Measurements from ENCODE around the gene FZD8. TPM values are rescaled to one million over a fixed set of nuclear protein-coding genes. Genes with fewer than 3 reads are reported as not detected.

FZD8 gene
- polyA plus RNA-seq, 1 experiment: 0.18 TPM

GRCh38 chr10:35684586-35684985 lies 42.5 kb upstream of the FZD8 start:
- TF ChIP-seq CTCF (IDR thresholded peaks at IDR 0.05; ENCODE audit: insufficient read depth, low read depth, low read length): no peak
- ChIA-PET POLR2A (no interaction called here), CTCF (no interaction called here)
- H3K4me3 ChIP-seq (ENCODE audit: low read depth, low read length): no peak overlapping the region
- H3K27me3 ChIP-seq (ENCODE audit: control insufficient read depth, insufficient read depth, low read length): peaks cover 2% of the 10 kb centered on the region; the same call in 1 of the 2 replicates
- H3K36me3 ChIP-seq (ENCODE audit: control insufficient read depth, insufficient read depth, low read length): no peaks in the 10 kb centered on the region
- no peak for DNase-seq (ENCODE audit: low read depth)

GRCh38 chr10:35675846-35676245 lies 33.8 kb upstream of the FZD8 start:
- DNase-seq (ENCODE audit: low read depth): no peak
- no peaks in the 10 kb centered on the region for H3K36me3 ChIP-seq (ENCODE audit: control insufficient read depth, insufficient read depth, low read length)
- H3K27me3 ChIP-seq (ENCODE audit: control insufficient read depth, insufficient read depth, low read length): no peaks in the 10 kb centered on the region
- POLR2A ChIA-PET: no interaction called here
- no peak for TF ChIP-seq CTCF (IDR thresholded peaks at IDR 0.05; ENCODE audit: insufficient read depth, low read depth, low read length)
- H3K4me3 ChIP-seq (ENCODE audit: low read depth, low read length): no peak overlapping the region
- CTCF ChIA-PET: interaction anchor here (1.7 kb wide), 1 partner anchor 10 kb away, joined by 4 read pairs; no protein-coding TSS in a partner anchor

GRCh38 chr10:35674843-35675242 lies 32.7 kb upstream of the FZD8 start:
- no peak for DNase-seq (ENCODE audit: low read depth)
- Histone ChIP-seq H3K36me3 (ENCODE audit: control insufficient read depth, insufficient read depth, low read length) (no peaks in the 10 kb centered on the region), H3K4me3 (ENCODE audit: low read depth, low read length) (no peak overlapping the region), H3K27me3 (ENCODE audit: control insufficient read depth, insufficient read depth, low read length) (no peaks in the 10 kb centered on the region)
- TF ChIP-seq CTCF (IDR thresholded peaks at IDR 0.05; ENCODE audit: insufficient read depth, low read depth, low read length): no peak
- ChIA-PET POLR2A (no interaction called here), CTCF (interaction anchor here (1.7 kb wide), 1 partner anchor 11 kb away, joined by 4 read pairs; no protein-coding TSS in a partner anchor)

- ChIA-PET POLR2A (no interaction called here), CTCF (no interaction called here)
- Histone ChIP-seq H3K36me3 (ENCODE audit: control insufficient read depth, insufficient read depth, low read length) (no peaks in the 10 kb centered on the region), H3K27me3 (ENCODE audit: control insufficient read depth, insufficient read depth, low read length) (no peaks in the 10 kb centered on the region), H3K4me3 (ENCODE audit: low read depth, low read length) (no peak overlapping the region)
- DNase-seq (ENCODE audit: low read depth): no peak
- TF ChIP-seq CTCF (IDR thresholded peaks at IDR 0.05; ENCODE audit: insufficient read depth, low read depth, low read length): no peak
These were observed 27.0 kb upstream of the FZD8 start for GRCh38 chr10:35668865-35669650.

GRCh38 chr10:35667971-35668370 lies 25.9 kb upstream of the FZD8 start:
- ChIA-PET CTCF (no interaction called here), POLR2A (no interaction called here)

More at GRCh38 chr10:35667971-35668370, 25.9 kb upstream of the FZD8 start:
- H3K36me3 ChIP-seq (ENCODE audit: control insufficient read depth, insufficient read depth, low read length): no peaks in the 10 kb centered on the region
- no peaks in the 10 kb centered on the region for H3K27me3 ChIP-seq (ENCODE audit: control insufficient read depth, insufficient read depth, low read length)
- no peak for TF ChIP-seq CTCF (IDR thresholded peaks at IDR 0.05; ENCODE audit: insufficient read depth, low read depth, low read length)
- H3K4me3 ChIP-seq (ENCODE audit: low read depth, low read length): no peak overlapping the region
- DNase-seq (ENCODE audit: low read depth): no peak
